ENCODE measurements around the gene BUD31.

GRCh38 chr7:99409192-99409572 lies 413 bp downstream of the BUD31 start:
- TF ChIP-seq, protein P1, sequence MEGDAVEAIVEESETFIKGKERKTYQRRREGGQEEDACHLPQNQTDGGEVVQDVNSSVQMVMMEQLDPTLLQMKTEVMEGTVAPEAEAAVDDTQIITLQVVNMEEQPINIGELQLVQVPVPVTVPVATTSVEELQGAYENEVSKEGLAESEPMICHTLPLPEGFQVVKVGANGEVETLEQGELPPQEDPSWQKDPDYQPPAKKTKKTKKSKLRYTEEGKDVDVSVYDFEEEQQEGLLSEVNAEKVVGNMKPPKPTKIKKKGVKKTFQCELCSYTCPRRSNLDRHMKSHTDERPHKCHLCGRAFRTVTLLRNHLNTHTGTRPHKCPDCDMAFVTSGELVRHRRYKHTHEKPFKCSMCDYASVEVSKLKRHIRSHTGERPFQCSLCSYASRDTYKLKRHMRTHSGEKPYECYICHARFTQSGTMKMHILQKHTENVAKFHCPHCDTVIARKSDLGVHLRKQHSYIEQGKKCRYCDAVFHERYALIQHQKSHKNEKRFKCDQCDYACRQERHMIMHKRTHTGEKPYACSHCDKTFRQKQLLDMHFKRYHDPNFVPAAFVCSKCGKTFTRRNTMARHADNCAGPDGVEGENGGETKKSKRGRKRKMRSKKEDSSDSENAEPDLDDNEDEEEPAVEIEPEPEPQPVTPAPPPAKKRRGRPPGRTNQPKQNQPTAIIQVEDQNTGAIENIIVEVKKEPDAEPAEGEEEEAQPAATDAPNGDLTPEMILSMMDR (tag by site-specific recombination; IDR thresholded peaks at IDR 0.05) = no peak
- TF ChIP-seq, protein P2, sequence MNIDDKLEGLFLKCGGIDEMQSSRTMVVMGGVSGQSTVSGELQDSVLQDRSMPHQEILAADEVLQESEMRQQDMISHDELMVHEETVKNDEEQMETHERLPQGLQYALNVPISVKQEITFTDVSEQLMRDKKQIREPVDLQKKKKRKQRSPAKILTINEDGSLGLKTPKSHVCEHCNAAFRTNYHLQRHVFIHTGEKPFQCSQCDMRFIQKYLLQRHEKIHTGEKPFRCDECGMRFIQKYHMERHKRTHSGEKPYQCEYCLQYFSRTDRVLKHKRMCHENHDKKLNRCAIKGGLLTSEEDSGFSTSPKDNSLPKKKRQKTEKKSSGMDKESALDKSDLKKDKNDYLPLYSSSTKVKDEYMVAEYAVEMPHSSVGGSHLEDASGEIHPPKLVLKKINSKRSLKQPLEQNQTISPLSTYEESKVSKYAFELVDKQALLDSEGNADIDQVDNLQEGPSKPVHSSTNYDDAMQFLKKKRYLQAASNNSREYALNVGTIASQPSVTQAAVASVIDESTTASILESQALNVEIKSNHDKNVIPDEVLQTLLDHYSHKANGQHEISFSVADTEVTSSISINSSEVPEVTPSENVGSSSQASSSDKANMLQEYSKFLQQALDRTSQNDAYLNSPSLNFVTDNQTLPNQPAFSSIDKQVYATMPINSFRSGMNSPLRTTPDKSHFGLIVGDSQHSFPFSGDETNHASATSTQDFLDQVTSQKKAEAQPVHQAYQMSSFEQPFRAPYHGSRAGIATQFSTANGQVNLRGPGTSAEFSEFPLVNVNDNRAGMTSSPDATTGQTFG (tag by site-specific recombination; IDR thresholded peaks at IDR 0.05; ENCODE audit: borderline replicate concordance) = no peak
- TF ChIP-seq ZNF335 (tag by site-specific recombination; conservative IDR thresholded peaks at IDR 0.05) = no peak
- no peak for TF ChIP-seq ZNF558 (tag by site-specific recombination; IDR thresholded peaks at IDR 0.05)
- TF ChIP-seq ZNF133 (tag by site-specific recombination; IDR thresholded peaks at IDR 0.05) = no peak
- TF ChIP-seq HIC1 (tag by site-specific recombination; IDR thresholded peaks at IDR 0.05) = no peak
- TF ChIP-seq ZNF629 (tag by site-specific recombination; IDR thresholded peaks at IDR 0.05) = no peak
- no peak for TF ChIP-seq ZNF513 (tag by site-specific recombination; IDR thresholded peaks at IDR 0.05)

All from HEK293 (cell line).